ENCODE data around the gene ACMSD.

GRCh38 chr2:134943540-134943939 lies 105.1 kb downstream of the ACMSD start:
- TF ChIP-seq CTCF (IDR thresholded peaks at IDR 0.05): no peak
- TF ChIP-seq POLR2A (IDR thresholded peaks at IDR 0.05): no peak
- no peak for TF ChIP-seq POLR2AphosphoS5 (IDR thresholded peaks at IDR 0.05)

Data from gastroesophageal sphincter (tissue), 3 donors.